GM18502 (cell line): ENCODE results near the gene PRR36.
A peak's percentile ranks its signal among the peaks of the same experiment; 100 is the strongest.
"Not testable (repeated sequence)": the region's sequence is repeated elsewhere in the genome, so short reads cannot be mapped to it uniquely, and the experiment has no call there.

ENCODE experiments used
- ATAC-seq: cut with Tn5 transposase; IDR thresholded peaks from one replicate; pipeline ENCODE4 v1.9.1; 2021; ENCODE audit warnings: mild to moderate bottlenecking; ENCODE audit not compliant: unreplicated experiment, poor library complexity

Gene PRR36

GRCh38 chr19:7861619-7862412 is 12.4 kb downstream of the PRR36 start:
- ATAC-seq = no peak

GRCh38 chr19:7860714-7861618 is 13.2 kb downstream of the PRR36 start:
- no peak for ATAC-seq

GRCh38 chr19:7859831-7860713 is 14.1 kb downstream of the PRR36 start:
- no peak for ATAC-seq

GRCh38 chr19:7859087-7859486 is 15.1 kb downstream of the PRR36 start:
- ATAC-seq = not testable (repeated sequence)

GRCh38 chr19:7858109-7858770 is 15.9 kb downstream of the PRR36 start:
- no peak for ATAC-seq

GRCh38 chr19:7857727-7858108 is 16.5 kb downstream of the PRR36 start:
- no peak for ATAC-seq

GRCh38 chr19:7856679-7857663 is 17.2 kb downstream of the PRR36 start:
- no peak for ATAC-seq

GRCh38 chr19:7856109-7856591 is 18.0 kb downstream of the PRR36 start:
- no peak for ATAC-seq

- no peak for ATAC-seq
These were observed 18.6 kb downstream of the PRR36 start for GRCh38 chr19:7855426-7856108.

- no peak for ATAC-seq
These were observed 20.4 kb downstream of the PRR36 start for GRCh38 chr19:7853770-7854128.

- peak; percentile 63 for ATAC-seq
These were observed 21.1 kb downstream of the PRR36 start for GRCh38 chr19:7852851-7853769.

- no peak for ATAC-seq
These were observed 22.3 kb downstream of the PRR36 start for GRCh38 chr19:7851623-7852500.

- no peak for ATAC-seq
These were observed 23.1 kb downstream of the PRR36 start for GRCh38 chr19:7850945-7851622.

GRCh38 chr19:7850000-7850813 is 24.0 kb downstream of the PRR36 start:
- ATAC-seq = no peak

- ATAC-seq = no peak
These were observed 24.6 kb downstream of the PRR36 start for GRCh38 chr19:7849631-7849999.
